ENCODE measurements around the gene FYN.
"Not testable (repeated sequence)": the region's sequence is repeated elsewhere in the genome, so short reads cannot be mapped to it uniquely, and the experiment has no call there.

Gene FYN

DNA sequence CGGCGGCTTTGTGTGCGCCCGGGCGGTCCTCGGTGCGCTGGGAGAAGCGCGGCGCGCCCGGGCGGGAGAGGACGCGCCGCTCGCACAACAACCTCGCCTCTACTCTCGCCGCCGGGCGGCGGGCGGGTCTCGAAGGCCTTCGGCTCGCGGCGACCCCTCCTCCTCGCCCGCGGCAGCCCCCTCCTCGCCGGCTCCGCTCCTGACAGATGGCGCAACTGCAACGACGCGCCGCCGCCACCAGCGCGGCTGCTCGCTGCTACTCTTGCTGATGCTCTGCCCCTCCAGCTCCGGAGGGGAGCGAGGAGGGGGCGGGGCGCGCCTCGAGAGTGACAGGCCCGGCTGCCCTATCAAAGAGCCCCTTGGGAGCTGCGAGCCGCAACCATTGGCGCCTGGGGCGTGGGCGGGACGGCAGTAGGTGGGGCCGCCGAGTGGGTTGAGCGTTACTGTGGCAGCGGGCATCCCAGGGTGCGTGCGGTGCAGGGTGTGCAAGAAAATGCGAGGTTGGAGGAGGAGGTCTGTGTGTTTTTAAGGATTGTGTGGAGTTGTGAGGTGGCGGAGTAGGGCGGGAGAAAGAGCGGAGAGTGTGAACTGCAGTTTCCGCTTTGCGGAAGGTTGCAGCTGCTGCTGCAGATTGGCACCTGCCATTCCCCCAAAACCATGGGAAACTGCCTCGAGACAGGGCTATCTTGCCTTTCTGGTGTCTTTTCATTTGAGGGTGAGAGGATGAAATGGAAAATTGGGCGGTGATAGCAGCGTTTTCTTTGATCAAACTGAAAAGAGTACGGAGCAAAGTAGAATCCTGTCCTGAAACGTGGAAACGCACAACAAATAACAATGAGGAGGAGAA is at the start of gene FYN:
Gene FYN, minus strand, starts transcription at position 275 of the 847 bp plus-strand sequence. CDS start 153,401 bp downstream, outside the sequence.
- peak; percentile 99 for DNase-seq

DNA sequence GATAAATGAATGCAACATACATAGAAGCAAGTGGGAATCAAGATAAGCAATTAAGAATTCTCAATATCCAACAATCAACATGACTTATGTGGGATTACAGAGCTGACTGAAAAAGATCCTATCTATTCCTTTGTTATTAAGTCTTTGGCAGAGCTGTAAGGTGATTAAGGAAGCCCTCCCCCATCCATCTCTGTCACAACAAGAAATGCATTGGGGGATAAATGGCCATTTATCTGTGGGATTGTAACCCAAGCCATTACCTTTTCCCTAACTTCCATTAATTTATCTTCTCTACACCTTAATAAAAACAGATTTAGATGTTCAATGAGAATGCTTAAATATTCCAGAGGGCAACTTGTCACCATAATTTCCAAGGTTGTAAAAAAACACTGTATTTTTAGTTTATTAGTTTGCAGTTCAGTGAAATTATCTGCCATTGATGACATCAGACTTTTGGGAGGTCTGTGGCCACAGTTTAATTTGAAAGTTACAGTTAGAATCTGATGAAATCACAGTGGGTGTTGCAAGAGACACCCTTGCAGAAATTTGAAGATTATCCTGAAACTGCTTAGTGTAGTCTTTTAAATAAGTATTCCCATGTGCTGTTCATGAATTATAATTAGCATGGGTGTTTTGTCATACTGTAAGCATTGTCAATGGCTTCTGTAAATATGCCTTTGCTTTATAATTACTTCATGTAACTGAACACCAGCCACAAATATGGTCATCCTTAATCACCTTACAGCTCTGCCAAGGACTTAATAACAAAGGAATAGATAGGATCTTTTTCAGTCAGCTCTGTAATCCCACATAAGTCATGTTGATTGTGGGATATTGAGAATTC is 49.4 kb upstream of the FYN start:
- no peak for DNase-seq

DNA sequence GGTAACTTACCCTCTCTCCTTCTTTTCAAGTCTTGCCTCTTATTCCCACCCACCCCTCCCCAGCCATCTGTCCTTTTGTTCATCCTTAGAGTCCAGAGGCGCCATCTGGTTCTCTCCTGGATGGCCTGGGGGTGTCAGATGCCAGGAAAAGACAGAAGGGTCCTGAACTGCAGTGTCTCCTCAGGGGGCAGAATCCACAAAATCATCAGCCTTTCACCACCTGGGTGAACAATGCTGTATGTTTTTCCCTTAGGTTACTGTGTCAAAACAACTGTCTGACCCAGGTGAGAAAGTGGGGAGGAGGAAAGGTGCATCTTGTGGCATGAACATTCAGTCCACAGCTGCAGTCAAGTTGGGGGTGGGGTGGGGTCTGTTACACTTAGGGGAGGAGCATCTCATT is 47.9 kb upstream of the FYN start:
- no peak for DNase-seq

DNA sequence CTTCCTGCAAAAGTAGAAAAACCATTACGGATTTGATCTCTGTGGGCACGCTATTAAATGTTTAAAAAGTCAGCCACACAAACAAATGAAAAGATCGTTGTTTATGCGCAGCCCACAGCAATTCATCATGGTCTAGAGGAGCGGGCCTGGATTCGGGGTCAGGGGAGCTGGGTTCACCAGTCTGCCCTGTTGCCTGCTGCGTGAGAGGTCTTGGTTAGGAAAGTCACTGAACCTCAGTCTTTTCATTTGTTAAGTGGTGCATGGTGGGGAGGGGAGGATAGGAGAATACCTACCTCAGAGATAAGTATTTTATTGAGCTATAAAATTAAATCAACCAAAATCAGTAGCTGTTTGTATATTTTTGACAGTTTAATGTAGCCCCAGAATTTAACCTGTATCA is 47.3 kb upstream of the FYN start:
- DNase-seq: no peak

DNA sequence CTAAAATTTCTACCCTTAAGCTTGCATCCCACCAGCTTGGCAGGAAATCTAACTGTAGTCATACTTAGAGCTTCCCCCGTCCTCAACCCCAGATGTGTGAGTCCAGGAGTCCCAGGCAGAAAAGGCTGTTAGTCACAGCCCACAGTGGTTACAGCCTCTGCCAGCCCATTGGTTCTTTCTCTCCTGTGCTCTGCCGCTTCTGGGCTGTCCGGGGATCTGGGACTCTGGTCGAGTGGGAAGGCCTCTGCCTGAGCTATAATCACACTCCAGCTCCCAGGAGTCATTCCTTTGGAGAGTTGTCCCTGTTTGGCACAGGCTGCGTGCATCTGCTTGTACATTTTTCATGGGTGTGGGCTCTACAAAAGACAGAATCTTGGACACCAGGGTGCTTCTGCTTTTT is 45.6 kb upstream of the FYN start:
- no peak for DNase-seq

DNA sequence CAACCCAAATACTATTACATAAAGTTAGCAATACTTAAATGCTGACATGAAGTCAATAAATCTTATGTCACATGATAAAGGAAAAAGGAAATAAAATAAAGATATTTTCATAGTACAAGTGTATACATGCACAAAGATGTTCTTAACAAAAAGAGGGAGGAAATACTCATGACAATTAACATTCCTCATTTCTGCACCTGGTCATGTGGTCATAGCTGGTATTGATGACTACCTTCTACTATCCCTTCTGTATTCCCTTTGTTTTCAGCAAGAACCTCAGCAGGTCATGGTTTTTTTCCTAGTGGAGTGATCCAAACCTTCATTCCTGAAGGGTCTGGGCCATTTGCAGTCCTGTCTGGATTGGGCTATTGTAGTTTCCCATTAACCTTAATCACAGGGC is 43.5 kb upstream of the FYN start:
- no peak for DNase-seq

DNA sequence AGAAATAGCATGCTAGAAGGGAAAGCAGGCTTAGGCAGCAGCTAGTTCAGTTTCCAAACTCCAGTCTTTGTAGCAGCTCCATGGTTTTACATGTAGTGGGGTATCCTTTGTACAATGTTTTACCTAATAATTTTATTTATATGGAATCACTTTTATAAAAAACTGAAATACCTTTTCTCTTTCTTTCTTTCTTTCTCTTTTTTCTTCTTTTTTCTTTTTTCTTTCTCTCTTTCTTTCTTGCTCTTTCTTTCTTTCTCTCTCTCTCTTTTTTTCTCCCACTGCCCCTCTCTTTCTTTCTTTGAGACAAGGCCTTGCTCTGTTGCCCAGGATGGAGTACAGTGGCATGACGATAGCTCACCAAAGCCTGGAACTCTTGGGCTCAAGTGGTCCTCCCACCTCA is 41.4 kb upstream of the FYN start:
- DNase-seq: no peak

DNA sequence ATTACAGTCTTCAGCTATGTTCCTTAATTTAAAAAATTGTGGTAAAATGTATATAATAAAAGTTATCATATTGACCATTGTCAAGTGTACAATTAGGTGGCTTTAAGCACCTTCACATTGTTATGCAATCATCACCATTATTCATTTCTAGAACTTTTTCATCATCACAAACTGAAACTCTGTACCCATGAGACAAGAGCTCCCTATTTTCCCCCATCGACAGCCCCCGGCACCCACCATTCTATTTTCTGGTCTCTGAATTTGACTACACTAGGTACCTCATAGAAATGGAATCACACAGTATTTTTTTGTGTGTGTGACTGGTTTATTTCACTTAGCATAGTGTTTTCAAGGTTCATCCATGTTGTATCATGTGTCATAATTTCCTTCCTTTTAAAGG is 39.7 kb upstream of the FYN start:
- no peak for DNase-seq

DNA sequence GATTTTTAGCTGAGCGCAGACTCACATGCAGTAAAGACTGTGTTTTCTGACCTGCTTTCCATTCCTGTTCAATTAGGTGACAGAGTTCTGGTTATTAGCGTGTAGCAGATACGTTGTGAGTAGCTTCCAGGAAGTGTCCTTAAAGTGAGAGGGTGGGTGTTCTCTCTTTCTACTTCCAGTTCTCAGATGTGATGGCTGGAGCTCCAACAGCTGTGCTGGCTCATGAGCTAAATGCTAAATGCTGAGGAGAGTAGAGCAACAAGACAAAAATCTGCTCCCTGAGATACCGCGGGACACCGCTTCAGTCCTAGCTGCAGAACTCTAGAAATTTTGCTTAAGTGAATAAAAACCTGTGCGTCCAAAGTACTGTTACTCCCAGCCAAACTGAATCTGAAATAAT is 38.2 kb upstream of the FYN start:
- no peak for DNase-seq

DNA sequence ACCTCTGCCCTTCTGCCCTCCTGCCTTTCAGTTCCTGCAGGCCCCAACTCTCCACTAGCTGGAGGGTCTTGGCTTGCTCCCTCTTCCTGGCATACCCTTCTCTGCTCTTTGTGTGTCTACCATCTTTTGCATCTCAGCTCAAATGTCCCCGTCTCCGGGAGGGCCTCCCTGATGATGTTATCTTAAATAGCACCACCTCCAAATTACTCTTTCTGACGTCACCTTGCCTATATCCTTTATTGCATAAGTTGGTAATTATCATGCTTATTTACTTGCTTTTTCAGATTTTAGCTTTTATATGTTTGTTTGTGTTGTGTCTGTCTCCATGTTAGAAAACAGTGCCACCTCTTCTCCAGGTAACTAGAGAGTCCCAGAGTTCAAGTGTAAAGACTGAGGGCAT is 36.0 kb upstream of the FYN start:
- no peak for DNase-seq

DNA sequence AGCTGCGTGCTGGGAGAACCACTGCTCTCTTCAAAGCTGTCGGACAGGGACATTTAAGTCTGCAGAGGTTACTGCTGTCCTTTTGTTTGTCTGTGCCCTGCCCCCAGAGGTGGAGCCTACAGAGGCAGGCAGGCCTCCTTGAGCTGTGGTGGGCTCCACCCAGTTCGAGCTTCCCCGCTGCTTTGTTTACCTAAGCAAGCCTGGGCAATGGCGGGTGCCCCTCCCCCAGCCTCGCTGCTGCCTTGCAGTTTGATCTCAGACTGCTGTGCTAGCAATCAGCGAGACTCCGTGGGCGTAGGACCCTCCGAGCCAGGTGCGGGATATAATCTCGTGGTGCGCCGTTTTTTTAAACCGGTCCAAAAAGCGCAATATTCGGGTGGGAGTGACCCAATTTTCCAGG is 35.1 kb upstream of the FYN start:
- DNase-seq: not testable (repeated sequence)

DNA sequence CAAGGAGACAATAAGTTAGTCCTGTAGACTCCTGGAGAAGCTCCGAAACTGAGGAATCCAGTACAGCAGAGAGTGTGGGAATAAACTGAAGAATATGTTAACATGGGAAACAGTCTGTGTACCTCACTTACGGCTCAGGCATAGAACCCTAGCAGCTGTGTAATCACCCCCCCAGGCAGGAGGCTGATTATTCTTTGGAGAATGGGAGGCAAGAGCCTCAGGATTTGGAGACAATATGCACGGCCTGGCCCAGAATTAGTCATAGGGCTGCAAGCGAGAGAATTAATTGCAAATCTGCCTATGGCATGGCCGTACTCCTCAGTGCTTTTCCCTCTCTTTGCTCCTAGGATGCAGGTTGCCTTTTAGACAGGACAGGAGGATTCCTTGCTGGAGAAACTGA is 27.5 kb upstream of the FYN start:
- no peak for DNase-seq

DNA sequence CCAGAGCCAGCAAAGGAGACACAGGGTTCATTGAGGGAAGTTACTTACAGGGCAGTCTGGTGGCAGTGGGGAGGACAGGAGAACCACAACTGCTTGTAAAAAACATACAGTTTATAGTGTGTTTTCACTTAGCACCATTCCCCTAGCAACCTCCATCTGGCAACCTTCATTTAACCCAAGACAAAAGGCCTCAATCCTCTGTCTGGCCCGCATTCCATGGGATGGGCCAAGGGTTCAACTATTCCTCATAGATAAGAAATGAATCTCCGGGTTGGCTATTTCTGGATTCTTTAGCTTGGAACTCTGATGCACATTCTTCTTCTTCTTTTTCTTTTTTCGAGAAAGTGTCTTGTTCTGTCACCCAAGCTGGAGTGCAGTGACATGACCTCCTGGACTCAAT is 26.3 kb upstream of the FYN start:
- DNase-seq: no peak

DNA sequence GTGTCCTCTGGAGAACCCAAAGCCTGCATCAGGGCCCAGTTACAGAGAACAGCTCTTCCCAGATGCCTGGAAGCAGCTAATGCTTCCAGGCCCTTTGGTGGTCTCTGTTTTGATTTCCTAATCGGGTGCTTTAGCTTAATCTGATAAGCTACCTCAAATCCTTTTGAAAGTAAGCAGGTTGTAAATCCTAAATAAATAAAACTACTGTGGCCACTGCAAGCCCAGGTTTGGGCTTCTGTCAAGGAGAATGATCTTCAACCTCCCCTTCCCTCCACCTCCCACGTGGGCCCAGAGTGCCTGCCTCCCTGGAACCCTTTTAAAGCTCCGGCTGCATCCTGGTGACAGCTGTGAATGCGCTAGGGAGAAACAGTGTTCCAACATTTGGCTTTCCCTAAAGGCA is 25.2 kb upstream of the FYN start:
- no peak for DNase-seq

DNA sequence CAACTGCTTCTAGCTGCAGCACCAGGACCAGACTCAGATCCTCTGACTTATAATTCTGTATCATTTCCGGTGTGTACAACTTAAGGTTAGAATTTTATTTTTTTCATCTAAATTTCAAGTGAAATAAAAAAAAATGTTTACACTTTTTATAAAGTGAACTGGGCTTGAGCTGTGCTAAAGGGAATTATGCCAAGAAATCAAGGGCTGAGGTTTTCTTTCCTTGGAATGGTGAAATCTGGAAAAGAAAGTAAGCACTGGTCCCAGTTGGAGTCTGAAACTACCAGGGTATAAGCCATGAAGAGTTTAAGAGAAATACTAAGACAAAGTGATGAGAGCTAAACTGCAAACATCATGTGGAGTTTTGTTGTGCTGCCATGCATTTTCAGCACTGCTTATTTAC is 21.7 kb upstream of the FYN start:
- DNase-seq: no peak

DNA sequence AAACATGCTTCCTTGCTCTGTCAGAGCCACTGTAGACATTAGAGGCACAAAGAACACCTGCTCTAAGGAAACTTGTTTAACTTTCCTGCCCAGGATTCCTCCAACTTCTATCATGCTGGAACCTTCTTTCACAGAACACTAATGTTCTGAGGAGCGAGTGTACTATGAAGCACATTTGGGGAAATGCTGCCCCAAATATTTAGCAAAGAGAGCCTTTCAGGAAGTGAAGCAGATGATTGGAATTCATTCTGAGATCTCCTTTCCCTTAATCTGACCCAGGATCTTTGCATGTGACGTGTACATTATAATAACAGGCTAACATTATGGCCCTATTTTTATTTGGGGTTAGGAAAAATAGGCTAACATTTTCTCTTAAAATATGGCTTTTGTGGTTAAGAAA is 21.0 kb upstream of the FYN start:
- DNase-seq: no peak

DNA sequence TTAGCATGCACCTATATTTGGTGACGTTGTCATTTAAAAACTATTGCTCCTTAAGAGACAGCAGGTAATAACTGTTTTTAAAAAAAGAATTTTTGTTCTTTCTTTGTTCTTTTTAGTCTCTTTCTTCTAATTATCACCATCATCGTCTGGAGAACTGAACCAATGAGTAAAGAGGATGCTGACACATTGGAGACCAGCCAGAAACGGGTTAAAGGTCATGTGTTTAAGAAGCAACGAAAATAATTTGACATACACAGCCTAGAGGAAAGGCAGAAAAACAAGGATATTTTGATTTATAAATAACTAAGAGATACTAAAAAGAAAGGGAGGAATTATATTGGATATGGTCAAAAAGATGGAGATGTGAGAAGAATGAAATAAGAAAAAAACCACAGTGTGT is 19.2 kb upstream of the FYN start:
- no peak for DNase-seq

DNA sequence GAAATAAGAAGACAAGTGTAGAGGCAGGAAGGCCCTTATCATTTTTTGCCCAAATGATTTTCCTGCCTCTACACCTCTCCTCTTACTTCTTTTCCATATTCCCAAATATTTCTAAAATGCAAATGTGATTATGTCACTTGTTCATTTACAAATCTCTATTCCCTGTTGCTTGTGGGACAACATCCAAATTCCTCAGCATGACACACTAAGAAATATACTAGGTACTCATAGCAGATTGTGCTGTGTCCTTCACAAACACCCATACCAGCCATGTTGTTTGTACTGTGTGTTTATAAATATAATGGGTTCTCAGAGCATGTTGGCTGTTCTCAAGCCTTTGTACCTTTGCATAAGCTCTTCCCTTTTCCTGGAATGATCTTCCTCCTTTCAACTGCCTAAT is 17.7 kb upstream of the FYN start:
- no peak for DNase-seq

DNA sequence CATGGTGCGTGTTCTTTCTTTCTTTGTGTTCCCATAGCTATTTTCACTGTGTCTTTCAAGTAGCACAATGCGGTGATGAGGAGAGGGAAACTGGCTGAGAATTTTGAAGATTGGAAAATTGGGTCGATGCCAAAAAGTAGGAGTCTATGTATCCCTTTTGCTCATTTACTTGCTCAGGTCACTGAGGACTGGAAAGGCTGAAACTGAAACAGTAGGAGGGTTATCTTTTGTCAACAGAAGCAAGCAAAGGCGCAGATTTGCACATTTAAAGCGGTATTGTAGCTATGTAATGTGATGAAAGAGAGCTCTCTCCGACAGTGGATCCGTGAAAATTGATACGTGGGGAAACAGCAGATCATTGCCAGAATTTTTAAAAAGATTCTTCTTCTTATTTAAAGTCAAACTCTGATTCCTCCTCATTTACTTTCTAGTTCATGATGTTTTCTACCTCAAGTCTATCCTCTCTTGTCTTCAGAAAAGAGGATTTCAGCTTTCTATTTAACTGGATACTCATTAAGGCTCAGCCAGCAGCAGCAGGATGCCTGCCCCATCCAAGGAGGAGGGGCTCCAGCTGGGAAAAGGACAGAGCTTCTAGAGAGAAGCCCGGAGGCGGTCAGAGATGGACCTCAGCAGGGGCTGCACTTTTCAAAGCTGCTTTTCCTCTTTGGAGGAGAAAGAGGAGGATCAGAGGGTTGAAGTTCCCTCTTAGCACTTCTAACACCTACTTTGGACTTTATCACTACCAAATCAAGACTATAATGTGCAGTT is 15.9 kb upstream of the FYN start:
- DNase-seq: peak; percentile 85

DNA sequence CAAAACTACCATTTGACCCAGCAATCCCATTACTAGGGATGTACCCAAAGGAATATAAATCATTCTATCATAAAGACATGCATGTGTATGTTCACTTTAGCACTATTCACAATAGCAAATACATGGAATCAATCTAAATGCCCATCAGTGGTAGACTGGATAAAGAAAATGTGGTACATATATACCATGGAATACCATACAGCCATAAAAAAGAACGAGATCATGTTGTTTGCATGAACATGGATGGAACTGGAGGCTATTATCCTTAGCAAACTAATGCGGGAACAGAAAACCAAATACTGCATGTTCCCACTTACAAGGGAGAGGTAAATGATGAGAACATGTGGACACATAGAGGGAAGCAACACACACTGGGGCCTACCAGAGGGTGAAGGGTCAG is 13.5 kb upstream of the FYN start:
- DNase-seq: not testable (repeated sequence)

DNA sequence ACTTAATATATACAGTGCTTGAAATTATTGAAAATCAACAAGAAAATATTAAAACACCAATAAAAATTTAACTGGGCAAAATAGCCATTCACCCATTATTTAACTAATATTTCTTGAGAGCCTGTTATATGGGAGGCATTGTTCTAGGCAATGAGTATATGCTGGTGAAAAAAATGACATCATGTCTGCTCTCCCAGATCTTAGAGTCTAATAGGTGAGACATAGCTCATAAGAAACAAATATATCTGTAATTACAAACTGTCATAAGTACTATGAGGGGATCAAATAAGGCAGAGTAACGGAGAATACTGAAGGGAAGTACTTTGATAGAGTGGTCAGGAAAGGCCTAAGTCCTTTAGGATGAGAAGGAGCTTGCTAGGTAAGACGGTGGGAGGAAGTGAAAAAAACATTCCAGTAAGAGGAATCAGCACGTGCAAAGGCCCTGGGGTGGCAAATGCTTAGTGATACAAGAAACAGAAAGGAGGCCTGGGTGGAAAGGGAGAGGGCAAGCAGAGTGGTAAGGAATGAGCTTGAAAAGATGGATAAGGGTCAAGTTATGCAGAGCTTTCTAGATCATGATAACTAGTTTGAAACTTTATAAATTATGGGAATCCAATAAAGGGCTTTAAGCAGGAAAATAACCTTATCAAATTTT is 12.2 kb upstream of the FYN start:
- no peak for DNase-seq

DNA sequence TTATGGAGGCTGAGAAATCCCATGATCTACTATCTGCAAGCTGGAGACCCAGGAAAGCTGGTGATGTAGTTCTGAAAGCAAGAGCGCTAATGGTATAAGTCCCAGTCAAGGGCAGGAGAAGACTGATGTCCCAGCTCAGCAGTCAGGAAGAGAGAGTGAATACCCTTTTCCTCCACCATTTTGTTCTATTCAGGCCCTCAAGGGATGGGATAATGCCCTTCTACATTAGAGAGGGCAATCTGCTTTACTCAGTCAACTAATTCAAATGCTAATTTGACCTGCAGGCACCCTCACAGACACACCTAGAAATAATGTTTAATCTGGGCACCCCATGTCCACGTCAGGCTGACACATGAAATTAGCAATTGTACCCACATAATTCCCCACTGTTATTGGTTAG is 10.8 kb upstream of the FYN start:
- no peak for DNase-seq

All from islet precursor cell (in vitro differentiated cells).